ENCODE results near the gene CCNB2.
A peak's percentile ranks its signal among the peaks of the same experiment; 100 is the strongest.

The CCNB2 gene

GRCh38 chr15:59169251-59169708 lies 64.3 kb downstream of the CCNB2 start:
- no peak for DNase-seq

GRCh38 chr15:59170295-59171066 lies 65.5 kb downstream of the CCNB2 start:
- peak; percentile 63 to 83 for DNase-seq

GRCh38 chr15:59171067-59171397 lies 66.1 kb downstream of the CCNB2 start:
- DNase-seq, result no peak

GRCh38 chr15:59172289-59172901 lies 67.4 kb downstream of the CCNB2 start:
- no peak for DNase-seq

GRCh38 chr15:59173194-59173593 lies 68.2 kb downstream of the CCNB2 start:
- no peak for DNase-seq

- no peak for DNase-seq
Measured at GRCh38 chr15:59174151-59174834, 69.3 kb downstream of the CCNB2 start.

Data from NCI-H2081 (cell line).